HG02973 (cell line): ENCODE measurements around the gene PM20D1.

Experiments used
- ATAC-seq: cut with Tn5 transposase; IDR thresholded peaks from one replicate; pipeline ENCODE4 v1.9.1; 2021; ENCODE audit warnings: moderate library complexity; ENCODE audit not compliant: unreplicated experiment

Gene PM20D1

DNA sequence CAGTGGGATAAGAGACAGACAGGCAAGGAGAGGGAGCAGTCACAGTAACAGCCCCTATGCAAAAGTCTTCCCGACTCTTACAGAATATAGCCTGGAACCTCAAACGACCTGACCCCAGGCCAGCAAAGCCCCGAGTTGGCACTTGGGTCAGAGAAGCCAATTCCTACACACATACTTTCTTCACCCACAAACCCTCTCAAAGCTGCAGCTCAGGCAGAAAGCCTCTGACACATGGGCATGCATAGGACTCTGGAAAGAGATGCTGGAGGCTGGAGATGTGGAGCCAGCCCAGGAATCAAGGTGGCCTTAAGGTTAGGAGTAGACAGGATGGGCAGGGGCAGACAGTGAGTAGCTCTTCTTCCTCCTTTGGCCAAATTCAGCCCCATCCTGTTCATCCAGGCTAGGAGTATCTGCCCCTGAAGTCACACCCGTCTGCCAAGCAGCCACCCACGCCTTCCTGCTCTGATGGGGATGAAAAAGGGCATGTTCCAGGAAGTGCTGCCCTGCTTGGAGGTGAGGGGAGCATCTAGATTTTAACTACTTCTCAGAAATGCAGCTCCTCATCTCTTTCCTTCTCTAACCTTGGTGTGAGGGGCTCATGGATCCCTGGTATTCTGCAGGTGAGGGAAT lies 44.7 kb downstream of the PM20D1 start:
- ATAC-seq, result no peak

DNA sequence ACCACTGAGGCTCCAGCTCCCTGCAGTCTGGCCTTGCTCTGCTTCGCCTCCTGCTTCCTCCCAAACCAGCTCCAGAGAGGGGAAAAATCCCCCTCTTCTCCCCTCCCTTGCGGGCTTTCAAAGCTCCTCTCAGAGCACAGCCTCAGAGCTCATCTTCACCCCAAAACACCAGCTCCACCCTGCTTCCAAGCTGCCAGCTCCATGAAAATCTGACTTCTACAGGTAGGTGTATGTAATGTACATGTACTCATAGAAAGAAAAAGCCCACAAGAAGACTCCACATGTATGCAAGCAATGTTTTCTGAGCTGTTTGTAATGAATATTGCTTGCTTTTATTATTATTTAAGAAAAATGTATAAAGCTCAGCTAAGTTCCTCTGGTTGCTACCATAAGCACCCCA lies 45.3 kb downstream of the PM20D1 start:
- ATAC-seq, result no peak

DNA sequence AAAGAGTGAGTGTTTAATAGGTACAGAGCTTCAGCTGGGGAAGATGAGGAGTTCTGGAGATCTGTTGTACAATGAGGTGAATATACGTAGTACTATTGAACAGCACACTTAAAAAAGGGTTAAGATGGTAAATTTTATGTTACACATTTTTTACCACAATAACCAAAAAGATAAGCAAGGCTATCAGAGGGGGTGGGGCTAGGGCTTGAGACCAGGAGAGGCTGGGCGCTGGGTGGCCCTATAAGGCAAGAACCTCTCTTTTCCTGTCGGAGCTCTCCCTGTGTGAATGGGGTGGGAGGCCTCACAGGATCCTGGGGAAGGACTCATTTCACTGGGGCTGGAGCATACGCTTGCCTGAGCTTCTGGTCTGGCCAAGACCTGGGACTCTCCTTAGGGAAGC lies 45.9 kb downstream of the PM20D1 start:
- ATAC-seq, result no peak

DNA sequence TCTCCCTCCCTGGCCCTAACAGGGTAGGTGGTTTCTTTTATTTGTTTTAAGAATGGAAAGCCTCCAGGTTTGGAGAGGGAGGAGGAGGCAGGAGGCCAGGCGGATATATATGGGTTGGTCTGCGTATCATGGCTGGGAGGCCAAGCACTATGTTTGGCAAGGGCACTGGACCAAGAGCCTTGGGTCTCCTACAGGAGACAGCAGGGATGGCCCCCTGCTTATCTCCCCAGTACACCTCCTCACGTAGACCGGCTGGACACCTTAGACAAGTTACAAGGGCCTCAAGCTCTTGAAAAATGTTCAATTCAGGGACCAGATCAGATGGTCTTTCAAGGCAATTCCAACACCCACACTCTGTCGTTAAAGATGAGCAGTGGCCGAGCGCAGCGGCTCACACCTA lies 47.9 kb downstream of the PM20D1 start:
- no peak for ATAC-seq

DNA sequence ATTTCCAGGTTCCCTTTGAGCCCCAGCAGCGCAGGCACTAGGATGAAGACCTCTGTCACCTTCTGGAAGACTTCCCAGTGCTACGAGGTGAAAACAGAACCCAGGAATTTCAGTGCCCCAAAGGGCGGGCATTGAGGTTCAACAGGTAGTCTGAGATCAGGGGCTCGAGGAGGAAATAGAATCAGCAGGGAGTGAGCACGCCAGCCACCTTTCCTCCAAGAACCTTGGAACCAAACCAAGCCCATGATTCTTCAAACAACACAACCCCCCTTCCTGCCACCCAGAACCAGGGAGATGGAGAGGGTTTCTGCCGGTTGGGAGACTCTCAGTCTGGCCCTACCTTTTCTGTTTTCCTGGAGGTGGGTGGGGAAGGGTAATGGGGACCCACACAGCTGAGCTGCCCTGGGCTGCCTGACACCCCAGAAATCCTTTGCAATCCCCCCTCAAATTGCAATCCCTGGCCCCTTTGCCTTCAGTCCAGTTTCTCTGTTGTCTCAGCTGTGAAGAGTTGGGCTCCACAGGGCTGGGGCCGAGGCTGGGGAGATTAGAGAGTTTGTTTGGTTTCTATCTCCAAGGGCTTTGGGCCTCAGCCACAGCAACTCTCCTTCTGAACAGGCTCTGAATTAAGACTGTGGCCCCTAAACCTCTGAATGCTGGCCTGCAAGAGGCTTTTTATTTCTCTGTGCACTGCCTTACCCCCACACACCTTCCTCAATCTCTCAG lies 48.8 kb downstream of the PM20D1 start:
- ATAC-seq, result no peak

DNA sequence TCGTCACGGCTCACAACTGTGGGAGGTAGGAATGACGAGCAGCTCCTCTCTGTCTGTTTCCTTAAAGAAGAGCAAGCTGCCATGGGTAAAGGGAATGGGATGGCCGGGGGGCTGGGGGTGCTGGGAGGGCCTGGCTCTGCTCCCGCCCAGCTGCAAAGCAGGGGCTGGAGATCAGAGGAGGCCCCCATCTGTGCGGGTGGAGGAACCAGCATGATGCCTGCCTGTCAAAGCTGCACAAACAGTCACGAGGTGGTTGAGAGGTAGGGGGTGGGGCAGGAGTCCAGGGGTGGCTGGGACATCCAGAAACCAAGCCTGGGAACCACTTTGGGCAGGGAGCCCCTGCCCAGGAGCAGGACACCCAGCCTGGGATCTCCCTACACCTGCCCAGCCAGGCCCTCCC lies 49.5 kb downstream of the PM20D1 start:
- no peak for ATAC-seq

DNA sequence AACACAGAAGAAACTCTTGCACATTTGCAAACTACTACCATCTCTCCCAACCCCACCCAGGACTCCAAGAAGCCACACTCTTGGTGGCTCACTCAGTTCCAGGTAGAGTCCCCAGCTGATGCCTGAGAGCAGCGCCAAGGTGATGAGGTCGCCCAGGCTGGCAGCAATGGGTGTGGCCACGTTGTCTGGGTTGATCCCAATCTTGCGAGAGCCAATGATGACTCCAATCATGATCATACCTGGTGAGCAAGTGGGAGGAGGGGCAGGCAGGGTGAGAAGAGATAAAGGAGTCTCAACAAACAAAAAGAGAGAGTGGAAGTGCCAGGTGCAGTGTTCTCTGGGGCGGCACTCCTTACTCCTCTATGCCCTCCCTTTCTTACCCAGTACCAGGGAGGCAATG lies 51.4 kb downstream of the PM20D1 start:
- no peak for ATAC-seq

DNA sequence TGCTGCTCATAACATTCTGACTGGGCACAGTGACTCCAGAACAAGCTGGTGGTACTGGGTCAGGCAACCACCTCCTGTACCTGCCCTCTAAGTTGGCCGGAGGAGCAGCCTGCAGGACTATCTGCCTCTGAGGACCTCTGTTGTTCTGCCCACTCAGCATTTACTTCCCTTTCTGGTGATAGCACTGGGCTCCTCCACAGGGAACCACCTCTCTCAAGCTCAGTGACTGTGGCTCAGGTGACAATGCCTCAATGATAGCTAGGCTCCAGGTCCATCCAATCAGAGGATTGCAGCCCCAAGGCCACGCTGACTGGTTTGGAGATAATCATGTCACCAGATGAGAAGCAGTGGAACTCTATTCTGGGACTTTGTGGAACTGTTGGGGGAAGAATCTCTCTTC lies 52.8 kb downstream of the PM20D1 start:
- ATAC-seq, result no peak

DNA sequence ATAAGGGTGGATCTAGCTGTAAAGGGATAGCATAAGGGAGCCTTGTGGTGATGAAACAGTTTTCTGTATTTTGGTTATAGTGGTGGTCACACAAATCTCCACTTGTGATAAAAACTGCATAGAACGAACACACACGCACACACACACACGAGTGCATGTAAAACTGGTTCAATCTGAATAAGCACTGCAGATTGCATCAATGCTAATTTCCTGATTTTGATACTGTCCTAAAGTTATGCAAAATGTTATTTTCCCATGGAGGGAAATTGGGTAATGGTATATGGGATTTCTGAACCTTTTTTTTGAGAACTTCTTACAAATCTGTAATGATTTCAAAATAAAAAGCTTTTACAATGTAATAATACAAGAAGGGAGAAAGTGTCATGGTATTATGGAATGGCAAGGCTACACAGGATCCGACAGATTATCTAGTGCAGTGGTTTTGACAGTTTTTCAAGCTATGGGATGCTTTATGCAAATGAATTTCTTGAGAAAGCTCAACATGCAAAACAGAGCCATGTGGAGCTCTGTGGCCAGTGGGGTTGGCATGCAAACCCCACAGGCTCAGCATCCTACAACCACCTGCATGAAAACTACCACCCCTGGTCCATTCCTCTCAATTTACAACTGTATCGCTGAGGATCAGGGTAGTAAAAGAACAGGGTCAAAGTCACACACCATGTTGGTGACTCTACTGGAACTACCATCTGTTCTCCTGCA lies 55.8 kb downstream of the PM20D1 start:
- no peak for ATAC-seq

DNA sequence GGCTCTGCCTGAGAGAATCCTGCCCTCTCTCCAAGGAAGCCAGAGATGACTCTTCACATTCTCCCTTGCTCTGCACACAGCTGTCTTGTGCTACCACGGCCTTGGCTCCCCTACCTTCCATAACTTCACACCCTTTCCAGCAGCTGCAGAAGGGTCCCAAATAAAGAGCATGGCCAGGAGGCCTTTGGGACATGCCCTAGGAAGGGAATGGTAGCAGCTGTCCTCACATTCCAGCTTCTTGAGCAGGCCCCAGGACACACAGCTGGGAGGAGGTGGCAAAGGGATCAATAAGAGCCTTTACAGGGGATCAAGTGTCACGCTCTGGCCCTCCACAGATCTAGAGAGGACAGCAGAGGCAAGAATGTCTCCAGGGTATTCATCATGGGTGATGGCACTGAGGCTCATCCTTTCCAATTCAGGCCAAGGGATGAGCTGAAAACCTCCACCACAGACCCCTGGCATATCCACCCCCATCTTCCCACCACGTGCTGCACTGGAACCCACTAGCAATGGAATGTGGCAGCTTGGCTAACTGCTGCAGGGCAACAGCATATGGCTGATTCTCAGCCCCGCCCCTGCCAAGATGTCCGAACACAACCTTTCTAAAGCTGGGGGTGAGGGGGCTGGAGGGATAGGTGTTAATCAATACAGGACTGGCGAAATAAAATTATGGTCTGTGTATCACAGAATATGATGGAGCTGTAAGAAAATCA lies 56.8 kb downstream of the PM20D1 start:
- no peak for ATAC-seq

DNA sequence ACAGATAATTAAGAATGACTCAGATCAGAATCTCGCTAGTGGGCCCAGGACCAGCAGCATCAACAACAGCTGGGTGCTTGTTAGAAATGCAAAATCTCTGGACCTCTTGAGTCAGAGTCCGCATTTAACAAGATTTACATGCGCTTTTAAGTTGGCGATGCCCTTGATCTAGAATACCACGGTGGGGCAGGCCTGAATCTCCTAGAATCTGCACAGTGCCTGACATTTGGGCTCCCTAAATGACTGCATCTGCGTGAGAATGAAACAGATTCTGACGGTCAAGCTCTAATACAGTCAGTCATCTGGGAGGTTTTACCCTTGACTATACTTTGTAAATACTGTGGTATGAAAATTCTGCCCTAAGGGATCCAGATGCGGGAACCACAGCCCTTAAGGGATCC lies 57.5 kb downstream of the PM20D1 start:
- no peak for ATAC-seq

DNA sequence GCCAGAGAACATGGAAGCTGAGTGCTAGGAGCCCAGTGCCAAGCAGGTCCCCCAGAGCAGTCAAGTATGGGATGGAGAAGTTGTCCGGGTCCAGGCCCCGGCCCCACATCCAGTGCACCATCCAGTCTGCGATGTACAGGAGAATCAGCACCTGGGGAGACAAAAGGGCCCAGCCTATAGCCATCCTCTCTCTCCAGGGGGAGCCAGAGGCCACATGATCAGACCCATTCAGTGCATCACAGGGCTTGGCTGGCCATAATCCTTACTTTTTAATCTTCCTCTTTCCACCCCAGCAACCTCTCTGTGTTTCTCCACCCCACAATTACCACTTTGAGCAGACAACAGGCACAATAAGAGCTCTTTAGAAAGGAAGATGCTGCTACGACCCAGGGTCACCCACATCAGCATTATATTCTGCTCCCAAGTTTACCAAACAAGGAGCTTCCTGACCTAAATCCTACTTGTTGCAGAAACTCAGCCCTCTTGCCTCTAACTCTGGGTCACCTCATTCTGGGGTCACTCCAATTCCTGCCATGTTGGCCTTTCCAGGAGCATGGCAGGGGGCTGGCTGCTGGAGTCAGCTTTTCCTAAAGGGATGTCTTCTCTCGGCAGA lies 58.3 kb downstream of the PM20D1 start:
- no peak for ATAC-seq

DNA sequence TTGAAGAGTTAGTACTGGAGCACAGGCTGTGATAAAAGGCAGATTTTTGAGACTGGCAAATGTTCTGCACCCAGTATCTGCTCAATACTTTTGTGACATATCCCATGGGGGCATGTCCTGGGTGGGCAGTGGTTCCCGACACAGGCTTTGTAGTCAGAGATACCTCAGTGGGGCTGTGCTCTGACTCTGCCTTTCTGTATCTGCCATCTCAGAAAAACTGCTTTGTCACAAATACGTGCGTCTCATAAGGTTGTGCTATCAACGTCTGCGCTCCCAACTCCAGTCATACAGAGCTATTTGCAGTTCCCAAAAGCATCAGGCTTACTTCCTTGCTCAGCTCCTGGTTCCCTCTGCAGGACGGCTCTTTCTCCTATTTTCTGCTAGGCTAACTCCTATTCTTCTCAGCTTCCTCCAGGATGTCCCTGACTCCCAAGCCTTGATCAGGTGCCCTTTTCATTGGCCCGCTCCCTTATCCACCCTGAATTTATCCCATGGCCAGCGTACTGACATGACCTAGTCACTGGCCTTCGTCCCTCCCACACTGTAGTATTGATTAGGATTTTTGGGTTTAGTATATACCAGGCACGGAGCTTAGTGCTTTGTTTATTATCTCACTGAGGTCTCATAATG lies 62.5 kb downstream of the PM20D1 start:
- ATAC-seq, result no peak

DNA sequence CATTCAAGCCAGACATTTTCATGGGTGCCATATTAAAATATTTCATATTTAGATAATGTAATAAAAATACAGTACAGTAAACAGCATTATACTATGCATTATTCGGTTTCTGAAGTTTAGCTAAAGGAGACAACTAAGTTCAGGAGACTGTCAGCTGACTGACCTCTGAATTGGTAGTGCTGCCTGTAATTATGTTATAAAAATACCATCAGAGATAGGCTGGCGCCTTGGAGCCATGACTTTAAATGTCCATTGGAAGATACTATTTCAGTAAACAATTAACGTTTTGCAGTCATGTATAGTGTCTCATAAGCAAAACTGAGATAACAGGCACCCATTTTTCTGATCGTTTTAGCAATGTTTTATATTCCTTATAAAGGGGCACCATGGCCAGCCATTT lies 63.3 kb downstream of the PM20D1 start:
- ATAC-seq, result no peak

DNA sequence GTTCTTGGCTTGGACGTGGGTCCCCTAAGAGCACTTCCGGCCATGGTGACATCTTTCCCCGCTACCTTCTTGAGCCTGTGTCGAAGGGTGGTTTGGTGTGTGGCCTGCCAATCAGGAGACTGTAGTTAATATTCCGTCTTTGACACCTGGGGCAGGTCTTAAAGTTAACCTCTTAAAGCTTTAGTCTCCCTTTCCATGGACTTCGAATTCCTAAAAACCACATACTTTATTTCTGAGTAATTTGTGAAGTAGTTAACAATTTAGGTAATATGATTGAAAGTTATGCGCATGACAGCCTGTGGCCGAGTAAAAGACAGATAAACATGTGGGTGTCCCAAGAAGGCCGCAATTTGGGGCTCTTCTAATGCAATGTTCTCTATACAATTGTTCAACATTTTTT lies 64.5 kb downstream of the PM20D1 start:
- ATAC-seq, result no peak

DNA sequence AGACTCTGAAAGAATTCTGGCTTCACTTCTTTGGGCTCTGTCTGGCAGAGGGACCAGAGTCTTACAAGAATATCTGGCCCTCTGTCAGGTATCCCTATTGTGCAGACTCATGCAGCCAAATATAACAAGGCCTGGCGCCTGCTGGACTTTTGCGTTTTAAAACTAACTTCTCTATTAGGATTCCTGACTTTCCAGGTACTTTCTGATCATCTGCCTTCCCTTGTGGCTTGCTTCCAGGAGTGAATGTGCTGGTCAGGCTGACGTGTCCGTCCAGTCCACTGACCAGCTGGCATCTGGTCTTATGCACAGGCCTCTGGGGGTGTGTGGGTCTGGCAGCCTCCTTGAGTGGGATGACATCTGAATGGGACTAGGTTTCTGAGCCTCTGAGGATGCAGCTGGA lies 66.0 kb downstream of the PM20D1 start:
- ATAC-seq, result no peak

DNA sequence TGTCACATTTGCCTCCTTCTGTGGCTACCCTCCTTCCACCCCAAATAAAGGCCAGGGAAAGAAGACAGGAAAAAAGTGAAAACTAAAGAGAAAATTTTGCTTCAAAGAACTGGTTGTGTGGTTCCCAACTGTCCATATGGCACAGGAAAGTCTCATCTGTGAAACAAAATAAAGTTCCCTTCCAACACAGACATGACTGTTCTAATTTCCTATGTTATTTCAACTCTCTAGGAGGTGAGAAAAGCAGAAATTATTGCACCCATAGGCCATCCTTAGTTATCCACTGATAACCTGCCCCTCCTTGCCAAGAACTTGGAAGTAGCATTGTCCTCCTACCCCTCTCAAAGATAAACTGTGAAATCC lies 66.5 kb downstream of the PM20D1 start:
- ATAC-seq, result no peak

DNA sequence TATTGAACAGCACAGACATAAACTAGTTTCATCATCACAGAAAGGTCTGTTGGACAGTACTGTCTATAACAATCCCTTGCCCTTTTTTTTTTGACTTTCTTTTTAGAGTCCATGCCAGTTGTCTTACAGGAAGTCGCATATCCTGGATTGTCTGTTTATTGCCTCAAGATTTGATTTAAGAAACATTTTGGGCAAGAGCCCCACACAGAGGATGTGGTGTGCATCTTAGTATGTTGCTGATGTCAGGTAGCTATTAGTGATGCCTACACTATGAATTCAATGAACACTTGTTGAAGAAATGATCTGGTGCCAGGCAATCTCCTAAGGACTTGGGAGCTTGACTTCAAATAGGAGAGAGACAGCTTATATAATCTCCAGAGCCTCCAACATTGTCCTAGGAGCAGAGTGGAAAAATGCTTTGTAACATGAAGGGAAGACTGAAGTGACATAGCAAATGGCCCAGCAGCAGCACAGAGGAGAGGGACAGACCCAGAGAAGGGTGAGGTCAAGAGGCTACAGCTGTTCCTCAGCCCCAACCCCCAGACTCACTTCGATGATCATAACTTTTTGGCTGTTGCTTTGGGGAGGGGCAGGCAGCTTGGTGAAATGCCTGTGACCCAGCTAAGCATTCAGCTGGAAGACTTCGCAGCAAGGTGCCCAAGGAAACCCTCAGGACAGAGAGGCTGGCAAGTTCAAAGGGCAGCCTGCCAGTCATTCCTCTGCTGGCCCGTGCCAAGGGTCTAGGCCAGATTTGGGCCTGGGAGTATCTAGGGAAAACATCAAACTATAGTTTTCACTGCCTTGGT lies 67.1 kb downstream of the PM20D1 start:
- no peak for ATAC-seq

DNA sequence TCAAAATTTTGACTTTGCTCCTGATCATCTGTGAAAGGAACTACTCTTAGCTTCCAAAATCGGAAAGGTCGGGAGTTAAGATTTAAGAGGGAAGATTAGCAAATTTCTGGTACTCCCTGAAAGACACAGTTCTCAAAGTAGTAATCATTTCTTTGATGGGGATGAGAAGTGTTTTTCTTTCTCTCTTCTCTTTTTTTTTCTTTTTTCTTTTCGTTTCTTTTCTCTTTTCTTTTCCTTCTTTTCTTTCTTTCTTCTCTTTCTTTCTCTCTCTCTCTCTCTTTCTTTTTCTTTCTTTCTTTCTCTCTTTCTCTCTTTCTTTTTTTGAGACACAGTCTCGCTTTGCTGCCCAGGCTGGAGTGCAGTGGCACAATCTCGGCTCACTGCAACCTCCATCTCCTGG lies 69.6 kb downstream of the PM20D1 start:
- ATAC-seq, result no peak
